ENCODE results near the gene SLC7A5.
"Not testable (repeated sequence)": the region's sequence is repeated elsewhere in the genome, so short reads cannot be mapped to it uniquely, and the experiment has no call there.

Gene SLC7A5

GRCh38 chr16:87860553-87861299, 8.6 kb downstream of the SLC7A5 start:
- no peak for TF ChIP-seq CTCF (conservative IDR thresholded peaks at IDR 0.05; ENCODE audit: low read depth, low read length)
- H3K27ac ChIP-seq: no peak overlapping the region
- H3K79me2 ChIP-seq (ENCODE audit: insufficient read depth, low read depth): peaks cover 97% of the 10 kb centered on the region
- H3K4me2 ChIP-seq: no peak overlapping the region
- no peak overlapping the region for H2AFZ ChIP-seq (ENCODE audit: low read depth)
- H3K27me3 ChIP-seq (ENCODE audit: insufficient read depth, low read depth): no peaks in the 10 kb centered on the region
- H3K36me3 ChIP-seq (ENCODE audit: insufficient read depth): peaks cover 2% of the 10 kb centered on the region; the same call in 1 of the 2 replicates
- no peak overlapping the region for H3K4me3 ChIP-seq (IDR thresholded peaks at IDR 0.05; ENCODE audit: insufficient read depth, low read depth, low read length)
- H4K20me1 ChIP-seq (ENCODE audit: insufficient read depth): peaks cover 62% of the 10 kb centered on the region
- H3K9ac ChIP-seq: no peak overlapping the region
- H3K4me1 ChIP-seq (ENCODE audit: low read depth, poor library complexity, severe bottlenecking): peaks cover 46% of the 10 kb centered on the region

- not testable (repeated sequence) for H3K4me2 ChIP-seq; H3K9ac ChIP-seq; H3K36me3 ChIP-seq (ENCODE audit: insufficient read depth); H3K4me3 ChIP-seq (IDR thresholded peaks at IDR 0.05; ENCODE audit: insufficient read depth, low read depth, low read length); H3K27me3 ChIP-seq (ENCODE audit: insufficient read depth, low read depth); H3K27ac ChIP-seq; H2AFZ ChIP-seq (ENCODE audit: low read depth)
- Histone ChIP-seq H3K79me2 (ENCODE audit: insufficient read depth, low read depth) (peaks cover 96% of the 10 kb centered on the region), H4K20me1 (ENCODE audit: insufficient read depth) (peaks cover 55% of the 10 kb centered on the region), H3K4me1 (ENCODE audit: low read depth, poor library complexity, severe bottlenecking) (peaks cover 43% of the 10 kb centered on the region)
These were observed 10.9 kb downstream of the SLC7A5 start for GRCh38 chr16:87858151-87858993.

GRCh38 chr16:87856791-87857228, 12.5 kb downstream of the SLC7A5 start:
- Histone ChIP-seq H2AFZ (ENCODE audit: low read depth) (no peak overlapping the region), H4K20me1 (ENCODE audit: insufficient read depth) (peaks cover 52% of the 10 kb centered on the region), H3K4me3 (IDR thresholded peaks at IDR 0.05; ENCODE audit: insufficient read depth, low read depth, low read length) (no peak overlapping the region), H3K4me2 (no peak overlapping the region), H3K4me1 (ENCODE audit: low read depth, poor library complexity, severe bottlenecking) (peaks cover 45% of the 10 kb centered on the region), H3K27me3 (ENCODE audit: insufficient read depth, low read depth) (no peaks in the 10 kb centered on the region), H3K9ac (no peak overlapping the region), H3K36me3 (ENCODE audit: insufficient read depth) (peaks cover 2% of the 10 kb centered on the region; the same call in 1 of the 2 replicates), H3K27ac (no peak overlapping the region), H3K79me2 (ENCODE audit: insufficient read depth, low read depth) (peaks cover 98% of the 10 kb centered on the region)
- no peak for TF ChIP-seq CTCF (conservative IDR thresholded peaks at IDR 0.05; ENCODE audit: low read depth, low read length)

- Histone ChIP-seq H3K4me1 (ENCODE audit: low read depth, poor library complexity, severe bottlenecking) (peaks cover 38% of the 10 kb centered on the region), H3K79me2 (ENCODE audit: insufficient read depth, low read depth) (peaks cover 98% of the 10 kb centered on the region), H3K27ac (no peak overlapping the region)
These were observed 13.2 kb downstream of the SLC7A5 start for GRCh38 chr16:87855852-87856715.

More at GRCh38 chr16:87855852-87856715, 13.2 kb downstream of the SLC7A5 start:
- H3K4me3 ChIP-seq (IDR thresholded peaks at IDR 0.05; ENCODE audit: insufficient read depth, low read depth, low read length): no peak overlapping the region
- no peaks in the 10 kb centered on the region for H3K27me3 ChIP-seq (ENCODE audit: insufficient read depth, low read depth)
- H3K4me2 ChIP-seq: no peak overlapping the region
- H3K9ac ChIP-seq: no peak overlapping the region
- TF ChIP-seq CTCF (conservative IDR thresholded peaks at IDR 0.05; ENCODE audit: low read depth, low read length): no peak
- H2AFZ ChIP-seq (ENCODE audit: low read depth): no peak overlapping the region
- H4K20me1 ChIP-seq (ENCODE audit: insufficient read depth): peaks cover 45% of the 10 kb centered on the region
- H3K36me3 ChIP-seq (ENCODE audit: insufficient read depth): peaks cover 6% of the 10 kb centered on the region; the same call in 1 of the 2 replicates

Measured in KMS-11 (cell line).